Measurements from ENCODE around the gene ZSCAN16.

ZSCAN16 gene

DNA sequence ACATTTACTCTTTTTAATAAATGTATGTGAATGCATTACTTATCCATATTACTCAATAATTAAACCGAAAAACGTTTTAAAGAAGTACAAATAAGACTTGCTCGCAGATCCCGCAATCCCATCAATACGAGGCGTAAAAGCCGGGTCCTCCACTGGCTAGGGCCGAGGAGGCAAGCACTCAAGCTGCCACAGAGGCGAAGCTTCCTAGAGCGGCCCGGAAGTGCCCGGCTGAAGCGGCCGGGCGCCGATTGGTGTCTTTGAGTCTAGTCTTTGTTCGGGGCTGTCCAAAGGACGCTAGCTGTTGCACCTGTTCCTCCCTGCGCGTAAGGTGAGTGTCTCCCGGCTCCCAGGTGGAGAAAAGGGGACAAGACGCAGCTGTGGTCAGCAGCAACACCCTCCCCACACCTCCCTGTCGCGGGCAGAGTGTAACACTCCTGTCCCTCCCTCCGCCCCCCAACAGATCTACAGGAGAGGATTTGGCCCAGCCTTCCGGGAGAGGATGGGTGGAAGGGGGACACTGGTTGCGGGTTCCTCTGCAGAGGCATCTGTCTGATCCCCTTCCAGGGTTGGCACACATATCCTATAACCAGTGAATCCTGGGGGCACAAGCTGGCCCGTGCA lies at the start of gene ZSCAN16:
Gene ZSCAN16 (plus strand): TSS at position 260 of the 621 bp plus-strand sequence. CDS start 835 bp downstream, outside the sequence.
- TF ChIP-seq ZFX (IDR thresholded peaks at IDR 0.05): no peak
- TF ChIP-seq, protein P1, sequence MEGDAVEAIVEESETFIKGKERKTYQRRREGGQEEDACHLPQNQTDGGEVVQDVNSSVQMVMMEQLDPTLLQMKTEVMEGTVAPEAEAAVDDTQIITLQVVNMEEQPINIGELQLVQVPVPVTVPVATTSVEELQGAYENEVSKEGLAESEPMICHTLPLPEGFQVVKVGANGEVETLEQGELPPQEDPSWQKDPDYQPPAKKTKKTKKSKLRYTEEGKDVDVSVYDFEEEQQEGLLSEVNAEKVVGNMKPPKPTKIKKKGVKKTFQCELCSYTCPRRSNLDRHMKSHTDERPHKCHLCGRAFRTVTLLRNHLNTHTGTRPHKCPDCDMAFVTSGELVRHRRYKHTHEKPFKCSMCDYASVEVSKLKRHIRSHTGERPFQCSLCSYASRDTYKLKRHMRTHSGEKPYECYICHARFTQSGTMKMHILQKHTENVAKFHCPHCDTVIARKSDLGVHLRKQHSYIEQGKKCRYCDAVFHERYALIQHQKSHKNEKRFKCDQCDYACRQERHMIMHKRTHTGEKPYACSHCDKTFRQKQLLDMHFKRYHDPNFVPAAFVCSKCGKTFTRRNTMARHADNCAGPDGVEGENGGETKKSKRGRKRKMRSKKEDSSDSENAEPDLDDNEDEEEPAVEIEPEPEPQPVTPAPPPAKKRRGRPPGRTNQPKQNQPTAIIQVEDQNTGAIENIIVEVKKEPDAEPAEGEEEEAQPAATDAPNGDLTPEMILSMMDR (conservative IDR thresholded peaks at IDR 0.05): no peak
- peak within 1 kb of the TSS; percentile 71 for H3K27ac ChIP-seq

DNA sequence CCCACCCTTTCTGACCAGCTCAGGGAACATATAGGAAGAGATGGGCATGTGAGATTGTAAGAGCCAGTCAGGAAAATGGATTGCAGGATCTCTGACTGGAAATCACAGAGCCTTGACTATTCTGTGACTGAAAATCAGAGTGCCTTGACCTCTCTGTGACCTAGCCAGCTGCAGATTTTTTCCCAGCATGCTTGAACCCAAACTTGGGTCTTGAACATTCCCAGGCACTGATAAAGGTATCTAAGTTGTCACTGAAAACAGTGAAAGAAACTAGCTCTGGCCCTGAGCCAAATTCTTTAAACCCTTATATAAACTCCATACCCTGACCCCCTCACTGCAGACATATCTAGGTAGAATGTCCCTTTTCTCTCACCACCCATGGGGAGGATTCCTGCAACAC lies 46.4 kb upstream of the ZSCAN16 start:
- H3K27ac ChIP-seq: no peak overlapping the region
- TF ChIP-seq, protein P1 (conservative IDR thresholded peaks at IDR 0.05): no peak
- no peak for TF ChIP-seq ZFX (IDR thresholded peaks at IDR 0.05)

- H3K27ac ChIP-seq: no peak overlapping the region
- TF ChIP-seq, protein P1 (conservative IDR thresholded peaks at IDR 0.05): no peak
- TF ChIP-seq ZFX (IDR thresholded peaks at IDR 0.05): no peak
These were observed 45.6 kb upstream of the ZSCAN16 start for GRCh38 chr6:28078836-28079235.

DNA sequence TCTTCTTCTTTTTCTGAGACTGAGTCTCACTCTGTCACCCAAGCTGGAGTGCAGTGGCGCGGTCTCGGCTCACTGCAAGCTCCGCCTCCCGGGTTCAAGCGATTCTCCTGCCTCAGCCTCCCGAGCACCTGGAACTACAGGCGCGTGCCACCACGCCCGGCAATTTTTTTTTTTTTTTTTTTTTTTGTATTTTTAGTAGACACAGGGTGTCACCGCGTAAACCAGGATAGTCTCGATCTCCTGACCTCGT lies 44.1 kb upstream of the ZSCAN16 start, which contains the start of gene ZNF165:
Gene ZNF165 (plus strand): TSS at position 188 of the 250 bp plus-strand sequence. CDS start 4,913 bp downstream, outside the sequence.
- H3K27ac ChIP-seq: peak within 1 kb of the TSS; percentile 77

DNA sequence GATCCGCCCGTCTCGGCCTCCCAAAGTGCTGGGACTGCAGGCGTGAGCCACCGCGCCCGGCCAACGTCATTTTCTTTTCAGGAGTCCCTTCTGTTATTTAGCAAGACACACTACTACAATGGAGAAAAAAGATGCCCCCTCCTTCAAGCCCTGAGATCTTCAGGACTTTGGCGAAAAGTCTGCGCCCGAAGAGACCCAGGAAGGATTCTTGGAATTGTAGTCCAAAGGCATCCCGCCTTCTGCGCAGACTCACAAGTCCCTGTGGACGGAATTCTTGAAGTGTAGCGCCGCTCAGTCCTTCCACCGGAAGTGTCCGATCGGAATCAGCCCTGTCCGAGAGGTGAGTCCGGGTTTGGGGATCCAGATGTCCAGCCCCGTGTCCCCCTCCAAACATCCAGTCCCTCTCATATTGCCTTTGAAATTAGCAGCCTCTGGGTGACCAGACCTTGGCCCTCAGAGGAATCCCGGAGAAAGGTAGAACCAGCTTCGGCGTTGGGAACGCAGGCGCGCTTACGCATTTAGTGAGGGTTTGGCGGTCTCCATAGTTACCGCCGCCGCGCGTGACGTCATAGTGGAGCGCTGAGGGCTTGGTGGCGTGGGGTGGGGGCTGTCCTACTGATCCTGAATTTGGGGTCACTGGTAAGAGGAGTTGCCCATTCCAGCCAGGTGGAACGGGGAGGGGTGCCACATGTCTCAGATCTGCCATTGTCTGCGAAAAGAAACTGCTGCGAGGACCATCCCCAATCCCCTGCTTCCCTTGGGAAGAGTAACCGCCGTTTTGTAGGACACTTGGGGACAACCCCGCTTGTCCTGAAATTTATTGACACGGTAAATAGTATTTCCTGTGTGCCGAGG lies 43.6 kb upstream of the ZSCAN16 start:
- peak overlapping the region; percentile 77 for H3K27ac ChIP-seq

GRCh38 chr6:28081486-28081751 lies 43.0 kb upstream of the ZSCAN16 start:
- TF ChIP-seq ZFX (IDR thresholded peaks at IDR 0.05): no peak
- TF ChIP-seq, protein P1 (conservative IDR thresholded peaks at IDR 0.05): no peak

More for the DNA sequence above, 43.6 kb upstream of the ZSCAN16 start:
- TF ChIP-seq, protein P1 (conservative IDR thresholded peaks at IDR 0.05): no peak
- TF ChIP-seq ZFX (IDR thresholded peaks at IDR 0.05): no peak

GRCh38 chr6:28082939-28083338 lies 41.5 kb upstream of the ZSCAN16 start:
- H3K27ac ChIP-seq: no peak overlapping the region
- TF ChIP-seq, protein P1 (conservative IDR thresholded peaks at IDR 0.05): no peak
- TF ChIP-seq ZFX (IDR thresholded peaks at IDR 0.05): no peak

More at GRCh38 chr6:28081486-28081751, 43.0 kb upstream of the ZSCAN16 start:
- peak overlapping the region; percentile 77 for H3K27ac ChIP-seq
